ENCODE results near the gene NAT9.
A peak's percentile ranks its signal among the peaks of the same experiment; 100 is the strongest.

NAT9 gene

GRCh38 chr17:74768069-74768762 is 7.9 kb downstream of the NAT9 start:
- no peak for TF ChIP-seq CTCF (IDR thresholded peaks at IDR 0.05; ENCODE audit: low read depth, low read length)
- peak; percentile 16 for DNase-seq (ENCODE audit: extremely low read depth, low read depth)

- no peak for TF ChIP-seq CTCF (IDR thresholded peaks at IDR 0.05; ENCODE audit: low read depth, low read length)
- no peak for DNase-seq (ENCODE audit: extremely low read depth, low read depth)
These were observed 9.0 kb downstream of the NAT9 start for GRCh38 chr17:74767111-74767516.

- TF ChIP-seq CTCF (IDR thresholded peaks at IDR 0.05; ENCODE audit: low read depth, low read length): no peak
- no peak for DNase-seq (ENCODE audit: extremely low read depth, low read depth)
These were observed 9.7 kb downstream of the NAT9 start for GRCh38 chr17:74766413-74766812.

GRCh38 chr17:74764751-74765286 is 11.3 kb downstream of the NAT9 start:
- TF ChIP-seq CTCF (IDR thresholded peaks at IDR 0.05; ENCODE audit: low read depth, low read length): no peak
- no peak for DNase-seq (ENCODE audit: extremely low read depth, low read depth)

- no peak for DNase-seq (ENCODE audit: extremely low read depth, low read depth)
- TF ChIP-seq CTCF (IDR thresholded peaks at IDR 0.05; ENCODE audit: low read depth, low read length): no peak
These were observed 12.4 kb downstream of the NAT9 start for GRCh38 chr17:74763565-74764387.

GRCh38 chr17:74761931-74762330 is 14.2 kb downstream of the NAT9 start:
- no peak for DNase-seq (ENCODE audit: extremely low read depth, low read depth)
- no peak for TF ChIP-seq CTCF (IDR thresholded peaks at IDR 0.05; ENCODE audit: low read depth, low read length)

- no peak for DNase-seq (ENCODE audit: extremely low read depth, low read depth)
- no peak for TF ChIP-seq CTCF (IDR thresholded peaks at IDR 0.05; ENCODE audit: low read depth, low read length)
These were observed 14.7 kb downstream of the NAT9 start for GRCh38 chr17:74761419-74761818.
